ENCODE data around the gene TRAPPC2L. TPM values are rescaled to one million over a fixed set of nuclear protein-coding genes. Genes with fewer than 3 reads are reported as not detected.

The TRAPPC2L gene
- total and polyA plus RNA-seq, 5 donors from 2014 or later = 49.5 to 164 (median 126) TPM

DNA sequence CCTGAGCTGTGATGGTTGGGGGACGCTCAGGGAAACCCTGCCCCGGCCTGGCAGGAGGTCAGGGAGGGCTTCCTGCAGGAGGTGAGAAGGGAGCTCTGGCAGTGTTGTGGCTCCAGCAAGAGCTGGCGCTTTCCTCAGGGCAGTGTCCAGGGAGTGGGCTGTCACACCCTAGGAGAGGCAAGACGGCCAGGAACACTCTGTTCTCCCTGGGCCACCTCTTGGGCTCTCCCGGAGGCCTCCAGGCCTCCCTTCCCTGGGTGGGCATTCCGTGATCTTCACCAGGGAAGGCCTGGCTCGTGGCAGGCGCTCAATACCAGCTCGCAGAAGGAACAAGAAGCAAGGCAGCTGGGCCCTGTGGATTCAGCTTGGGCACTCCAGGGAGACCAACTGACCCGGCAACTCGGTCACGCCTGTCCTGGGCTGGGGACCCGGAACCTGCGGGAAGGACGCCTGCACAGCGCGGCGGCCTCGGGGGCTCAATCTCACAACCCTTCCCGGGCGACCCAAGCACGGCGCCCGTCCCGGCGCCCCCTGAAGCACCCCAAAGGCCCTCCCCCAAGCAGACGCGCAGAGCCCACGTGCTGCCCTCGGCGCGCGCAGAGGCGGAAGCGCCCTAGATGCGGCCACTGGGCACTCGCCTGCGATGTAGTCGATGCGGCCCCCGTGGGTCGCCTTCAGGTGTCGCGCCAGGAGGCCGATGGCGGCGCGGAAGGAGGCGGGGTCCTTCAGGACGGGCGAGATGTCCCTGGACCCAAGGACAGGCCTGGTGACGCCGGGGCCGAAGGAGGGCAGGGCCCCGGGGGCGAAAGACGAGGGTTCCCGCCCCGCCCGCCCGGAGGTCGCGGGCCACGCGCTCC lies 45.8 kb upstream of the TRAPPC2L start:
- H3K36me3 Mint-ChIP-seq = peaks cover 3% of the 10 kb centered on the region
- Histone ChIP-seq H3K9me3 (ENCODE audit: control insufficient read depth in 2 of 2, low read length in 2 of 2) (no peaks in the 10 kb centered on the region), H3K4me1 (ENCODE audit: control insufficient read depth, insufficient read depth, low read length, poor library complexity, severe bottlenecking) (peaks cover 36% of the 10 kb centered on the region), H3K27me3 (ENCODE audit: control insufficient read depth, insufficient read depth, low read length) (no peaks in the 10 kb centered on the region), H3K4me3 (ENCODE audit: low read depth, low read length) (peak overlapping the region; percentile 61), H3K36me3 (ENCODE audit: control insufficient read depth, insufficient read depth, low read length) (peaks cover 8% of the 10 kb centered on the region), H3K27ac (ENCODE audit: insufficient read depth, low read length, poor library complexity, severe bottlenecking) (peak overlapping the region; percentile 81)
- H3K4me1 Mint-ChIP-seq = peaks cover 0 to 27% (median 0%) of the 10 kb centered on the region in 4 donors
- peak; percentile 59 to 78 (median 68) for DNase-seq
- peak overlapping the region; percentile 90 to 96 (median 93) for H3K27ac Mint-ChIP-seq
- no peaks in the 10 kb centered on the region for H3K9me3 Mint-ChIP-seq
- no peaks in the 10 kb centered on the region for H3K27me3 Mint-ChIP-seq
- ATAC-seq (ENCODE audit: low read depth in 2 of 2) = peak; percentile 40 to 55
- H3K4me3 Mint-ChIP-seq = peak overlapping the region; percentile 86 to 97 (median 88)

DNA sequence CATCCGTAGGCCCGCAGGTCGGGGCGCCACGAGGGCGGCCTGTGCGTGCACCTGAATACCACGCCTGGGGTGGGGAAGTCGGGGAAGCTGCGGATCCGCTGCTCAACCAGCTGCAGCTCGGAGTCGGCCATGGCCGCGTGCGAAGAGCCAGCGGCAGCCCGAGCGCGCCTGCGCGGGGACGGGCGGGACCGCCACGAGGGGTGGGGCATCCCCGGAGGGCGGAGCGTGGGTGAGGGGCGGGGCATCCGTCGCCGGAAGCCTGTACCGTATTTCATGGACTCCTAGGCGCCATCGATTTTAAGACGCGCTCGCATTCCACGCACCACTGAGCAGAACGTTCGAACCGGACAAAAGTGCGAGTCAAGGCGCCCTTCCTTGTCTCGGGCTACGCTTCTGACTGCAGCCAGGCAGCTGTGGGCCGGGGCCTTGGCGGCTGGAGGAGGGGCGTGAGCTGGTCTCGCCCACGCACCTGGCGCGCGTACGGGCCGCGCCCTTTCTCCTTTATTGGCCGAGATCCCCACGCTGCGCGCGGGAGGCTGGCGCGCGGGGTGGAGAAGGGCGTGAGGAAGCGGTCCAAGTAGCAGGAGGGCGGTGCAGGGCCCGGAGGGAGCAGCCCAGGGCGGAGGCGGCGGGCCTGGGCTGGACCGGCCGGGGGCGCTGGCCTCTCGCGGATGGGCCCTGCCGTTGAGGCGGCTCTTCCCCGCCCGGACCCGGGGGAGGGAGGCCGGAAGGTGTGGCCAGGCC lies 45.0 kb upstream of the TRAPPC2L start, which contains the start of gene APRT:
APRT (minus strand) TSS at position 160 of the 744 bp plus-strand sequence; CDS start at position 131, 29 bp downstream.
- Mint-ChIP-seq H3K36me3 (peaks cover 3% of the 10 kb centered on the region), H3K27me3 (no peaks in the 10 kb centered on the region), H3K9me3 (no peaks in the 10 kb centered on the region), H3K4me3 (peak within 1 kb of the TSS; percentile 96 to 98 (median 97)), H3K4me1 (peaks cover 0 to 27% (median 0%) of the 10 kb centered on the region in 4 donors), H3K27ac (peak within 1 kb of the TSS; percentile 90 to 98 (median 97))
- ATAC-seq (ENCODE audit: low read depth in 2 of 2) (peak; percentile 84 to 88), DNase-seq (peak; percentile 92 to 97 (median 94))
- Histone ChIP-seq H3K4me3 (ENCODE audit: low read depth, low read length) (peak within 1 kb of the TSS; percentile 61), H3K27me3 (ENCODE audit: control insufficient read depth, insufficient read depth, low read length) (no peaks in the 10 kb centered on the region), H3K36me3 (ENCODE audit: control insufficient read depth, insufficient read depth, low read length) (peaks cover 8% of the 10 kb centered on the region), H3K9me3 (ENCODE audit: control insufficient read depth in 2 of 2, low read length in 2 of 2) (no peaks in the 10 kb centered on the region), H3K4me1 (ENCODE audit: control insufficient read depth, insufficient read depth, low read length, poor library complexity, severe bottlenecking) (peaks cover 36% of the 10 kb centered on the region), H3K27ac (ENCODE audit: insufficient read depth, low read length, poor library complexity, severe bottlenecking) (peak within 1 kb of the TSS; percentile 81)

DNA sequence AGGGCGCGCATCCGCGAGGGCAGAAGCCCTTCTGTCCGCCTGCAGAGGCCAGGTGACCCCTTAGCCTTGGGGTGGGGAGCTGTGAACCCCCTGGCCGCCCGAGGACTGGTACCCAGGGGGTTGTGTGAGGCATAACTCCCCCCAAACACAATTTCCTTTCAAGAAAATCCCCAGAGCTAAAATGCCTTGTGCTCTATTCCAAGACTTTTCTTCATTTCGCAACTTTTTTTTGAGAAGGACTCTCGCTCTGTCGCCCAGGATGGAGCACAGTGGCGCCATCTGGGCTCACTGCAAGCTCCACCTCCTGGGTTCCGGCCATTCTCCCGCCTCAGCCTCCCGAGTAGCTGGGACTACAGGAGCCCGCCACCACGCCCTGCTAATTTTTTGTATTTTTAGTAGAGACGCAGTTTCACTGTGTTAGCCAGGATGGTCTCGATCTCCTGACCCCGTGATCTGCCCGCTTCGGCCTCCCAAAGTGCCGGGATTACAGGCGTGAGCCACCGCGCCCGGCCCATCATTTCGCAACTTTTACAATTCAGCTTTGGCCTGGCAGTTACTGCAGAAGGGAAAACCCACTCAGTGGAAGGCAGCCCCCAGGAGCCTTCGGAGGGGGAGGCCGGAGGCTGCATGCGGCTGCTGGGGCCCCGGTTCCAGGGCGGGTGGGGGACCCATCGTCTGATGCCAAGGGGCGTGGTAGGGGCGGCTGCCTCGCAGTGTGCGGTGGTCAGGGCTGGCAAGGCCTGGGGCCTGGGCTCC lies 44.2 kb upstream of the TRAPPC2L start:
- Histone ChIP-seq H3K4me3 (ENCODE audit: low read depth, low read length) (peak overlapping the region; percentile 59), H3K36me3 (ENCODE audit: control insufficient read depth, insufficient read depth, low read length) (peaks cover 8% of the 10 kb centered on the region), H3K27me3 (ENCODE audit: control insufficient read depth, insufficient read depth, low read length) (no peaks in the 10 kb centered on the region), H3K4me1 (ENCODE audit: control insufficient read depth, insufficient read depth, low read length, poor library complexity, severe bottlenecking) (peaks cover 36% of the 10 kb centered on the region), H3K9me3 (ENCODE audit: control insufficient read depth in 2 of 2, low read length in 2 of 2) (no peaks in the 10 kb centered on the region), H3K27ac (ENCODE audit: insufficient read depth, low read length, poor library complexity, severe bottlenecking) (peak overlapping the region; percentile 81)
- peak overlapping the region; percentile 80 to 97 (median 84) for H3K4me3 Mint-ChIP-seq
- ATAC-seq (ENCODE audit: low read depth in 2 of 2) (no peak), DNase-seq (no peak)
- peaks cover 3% of the 10 kb centered on the region for H3K36me3 Mint-ChIP-seq
- peaks cover 0 to 25% (median 0%) of the 10 kb centered on the region in 4 donors for H3K4me1 Mint-ChIP-seq
- no peaks in the 10 kb centered on the region for H3K9me3 Mint-ChIP-seq
- no peaks in the 10 kb centered on the region for H3K27me3 Mint-ChIP-seq
- peak overlapping the region in 2 of 3 donors; percentile 31 to 63 for H3K27ac Mint-ChIP-seq

DNA sequence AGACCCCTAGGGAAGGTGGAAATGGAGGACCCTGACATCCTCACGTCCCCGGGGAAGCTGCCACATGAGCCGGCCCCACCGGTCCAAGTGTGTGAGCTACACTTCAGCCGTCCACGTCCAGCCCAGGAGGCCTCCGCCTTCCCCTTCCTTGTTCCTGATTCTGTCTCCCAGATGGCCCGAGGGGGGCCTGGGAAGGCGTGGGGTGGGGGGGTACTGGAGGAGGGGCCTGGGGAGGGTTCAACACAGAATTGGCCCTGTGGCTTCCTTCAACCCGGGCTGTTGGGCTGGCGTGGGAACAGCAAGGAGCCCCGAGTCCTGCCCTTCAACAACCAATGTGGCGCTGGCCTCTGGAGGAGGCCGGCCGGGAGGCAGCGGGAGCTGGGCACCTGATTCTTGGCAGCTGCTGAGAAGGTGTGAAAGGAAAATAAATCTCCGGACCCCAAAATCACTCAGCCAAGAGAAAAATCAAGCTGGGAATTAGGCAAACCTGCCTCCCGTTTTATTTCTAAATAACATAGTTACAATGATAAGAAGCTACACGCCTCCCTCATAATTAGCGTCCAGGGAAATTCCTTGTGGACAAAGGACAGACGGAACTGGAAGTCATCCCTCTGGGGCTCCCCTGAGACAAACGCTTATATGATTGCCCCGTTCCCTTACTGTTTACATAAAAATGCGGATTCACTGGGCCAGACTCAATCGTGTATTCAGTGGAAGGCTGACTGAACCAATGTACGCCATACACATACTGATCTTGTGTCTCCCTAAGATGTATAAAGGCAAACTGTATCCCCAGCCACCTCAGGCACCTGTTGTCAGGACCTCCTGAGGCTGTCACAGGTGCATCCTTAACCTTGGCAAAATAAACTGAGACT lies 43.4 kb upstream of the TRAPPC2L start:
- peak overlapping the region in 1 of 3 donors; percentile 69 for H3K27ac Mint-ChIP-seq
- no peak for DNase-seq
- peaks cover 0 to 25% (median 0%) of the 10 kb centered on the region in 4 donors for H3K4me1 Mint-ChIP-seq
- Histone ChIP-seq H3K27me3 (ENCODE audit: control insufficient read depth, insufficient read depth, low read length) (no peaks in the 10 kb centered on the region), H3K4me3 (ENCODE audit: low read depth, low read length) (no peak overlapping the region), H3K9me3 (ENCODE audit: control insufficient read depth in 2 of 2, low read length in 2 of 2) (no peaks in the 10 kb centered on the region), H3K36me3 (ENCODE audit: control insufficient read depth, insufficient read depth, low read length) (peaks cover 8% of the 10 kb centered on the region), H3K4me1 (ENCODE audit: control insufficient read depth, insufficient read depth, low read length, poor library complexity, severe bottlenecking) (peaks cover 36% of the 10 kb centered on the region), H3K27ac (ENCODE audit: insufficient read depth, low read length, poor library complexity, severe bottlenecking) (no peak overlapping the region)
- peak overlapping the region; percentile 46 to 77 (median 61) for H3K4me3 Mint-ChIP-seq
- no peak for ATAC-seq (ENCODE audit: low read depth in 2 of 2)
- H3K27me3 Mint-ChIP-seq = no peaks in the 10 kb centered on the region
- H3K9me3 Mint-ChIP-seq = no peaks in the 10 kb centered on the region
- H3K36me3 Mint-ChIP-seq = peaks cover under 1% of the 10 kb centered on the region

DNA sequence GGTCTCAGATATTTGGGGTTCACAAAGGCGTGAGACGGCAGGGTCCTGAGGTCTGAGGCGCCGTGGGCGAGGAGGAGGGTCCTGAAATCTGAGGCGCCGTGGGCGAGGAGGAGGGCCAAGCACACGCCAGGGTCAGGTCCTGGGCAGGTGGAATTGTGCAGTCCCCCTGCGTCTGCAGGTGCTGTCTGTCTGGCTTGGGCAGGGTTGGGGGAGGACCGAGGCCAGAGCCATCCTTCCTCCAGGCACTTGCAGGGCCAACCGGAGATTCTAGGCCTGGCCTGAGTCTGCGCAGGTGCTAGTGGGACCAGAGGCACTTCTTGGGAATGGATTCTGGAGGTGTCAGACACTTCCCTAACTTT lies 42.8 kb upstream of the TRAPPC2L start:
- Histone ChIP-seq H3K9me3 (ENCODE audit: control insufficient read depth in 2 of 2, low read length in 2 of 2) (no peaks in the 10 kb centered on the region), H3K4me3 (ENCODE audit: low read depth, low read length) (no peak overlapping the region), H3K27ac (ENCODE audit: insufficient read depth, low read length, poor library complexity, severe bottlenecking) (no peak overlapping the region), H3K27me3 (ENCODE audit: control insufficient read depth, insufficient read depth, low read length) (no peaks in the 10 kb centered on the region), H3K36me3 (ENCODE audit: control insufficient read depth, insufficient read depth, low read length) (peaks cover 3% of the 10 kb centered on the region), H3K4me1 (ENCODE audit: control insufficient read depth, insufficient read depth, low read length, poor library complexity, severe bottlenecking) (peaks cover 36% of the 10 kb centered on the region)
- peak overlapping the region; percentile 46 to 77 (median 61) for H3K4me3 Mint-ChIP-seq
- no peaks in the 10 kb centered on the region for H3K36me3 Mint-ChIP-seq
- peaks cover 0 to 22% (median 0%) of the 10 kb centered on the region in 4 donors for H3K4me1 Mint-ChIP-seq
- DNase-seq = no peak
- no peak for ATAC-seq (ENCODE audit: low read depth in 2 of 2)
- H3K27me3 Mint-ChIP-seq = no peaks in the 10 kb centered on the region
- H3K9me3 Mint-ChIP-seq = no peaks in the 10 kb centered on the region
- H3K27ac Mint-ChIP-seq = peak overlapping the region in 1 of 3 donors; percentile 69

DNA sequence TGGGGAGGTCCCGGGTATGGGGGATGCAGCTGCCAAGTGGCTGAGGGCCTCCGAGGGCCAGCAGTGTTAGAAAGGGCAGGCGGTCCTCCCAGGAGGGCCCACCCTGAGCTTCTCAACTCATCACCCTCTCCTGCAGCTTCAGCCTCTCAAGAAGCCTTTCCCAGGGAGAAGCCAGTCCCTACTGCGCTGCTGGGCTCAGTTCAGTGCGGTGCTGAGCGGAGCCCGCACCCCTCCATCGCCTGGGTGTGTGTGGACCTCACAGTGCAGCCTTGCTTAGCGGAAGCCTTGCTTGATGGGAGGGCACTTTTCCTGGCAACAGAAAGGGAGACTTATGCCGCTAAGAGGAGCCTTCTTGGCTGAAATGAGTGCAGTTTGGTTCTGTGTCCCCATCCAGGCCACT lies 41.7 kb upstream of the TRAPPC2L start:
- H3K27me3 ChIP-seq (ENCODE audit: control insufficient read depth, insufficient read depth, low read length) = no peaks in the 10 kb centered on the region
- no peaks in the 10 kb centered on the region for H3K27me3 Mint-ChIP-seq

More for the DNA sequence above, 41.7 kb upstream of the TRAPPC2L start:
- H3K36me3 ChIP-seq (ENCODE audit: control insufficient read depth, insufficient read depth, low read length) = no peaks in the 10 kb centered on the region
- Mint-ChIP-seq H3K36me3 (no peaks in the 10 kb centered on the region), H3K4me1 (peaks cover 0 to 16% (median 0%) of the 10 kb centered on the region in 4 donors), H3K4me3 (peak overlapping the region in 1 of 4 donors; percentile 38), H3K9me3 (no peaks in the 10 kb centered on the region), H3K27ac (no peak overlapping the region)
- no peak for ATAC-seq (ENCODE audit: low read depth in 2 of 2)
- H3K27ac ChIP-seq (ENCODE audit: insufficient read depth, low read length, poor library complexity, severe bottlenecking) = no peak overlapping the region
- no peaks in the 10 kb centered on the region for H3K9me3 ChIP-seq (ENCODE audit: control insufficient read depth in 2 of 2, low read length in 2 of 2)
- no peak overlapping the region for H3K4me3 ChIP-seq (ENCODE audit: low read depth, low read length)
- peaks cover 24% of the 10 kb centered on the region for H3K4me1 ChIP-seq (ENCODE audit: control insufficient read depth, insufficient read depth, low read length, poor library complexity, severe bottlenecking)
- no peak for DNase-seq

All from CD4-positive, CD25-positive, alpha-beta regulatory T cell (primary cell).